GM12878 (cell line): ENCODE data around the gene ZC3H10. TPM values are rescaled to one million over a fixed set of nuclear protein-coding genes. Genes with fewer than 3 reads are reported as not detected.

Experiments
- ATAC-seq: fragments of 200-7000 bp; cut with Tn5 transposase; 3 replicates; pipeline ENCODE4 v1.9.1; 2020; ENCODE audit warnings: mild to moderate bottlenecking, moderate library complexity
- BruUV-seq: library from RNA; stranded (reverse); fragments of 400-500 nt; replicated peaks from 2 replicates; lab custom pipeline; 2021; lab: Mats Ljungman, UMichigan
- CTCF ChIA-PET: fragments of 300-600 bp; sonication (Branson Sonifier 250); formaldehyde crosslinking; extraction: SDS; loops from one replicate; lab custom pipeline; 2021; ENCODE audit warnings: inconsistent platforms; lab: Yijun Ruan, JAX
- POLR2A ChIA-PET: fragments of 350-600 bp; formaldehyde crosslinking; extraction: SDS; loops from one replicate; lab custom pipeline; 2021; ENCODE audit warnings: inconsistent platforms; lab: Charles Lee
- RAD21 ChIA-PET: fragments of 300-600 bp; sonication (Branson Sonifier 250); formaldehyde crosslinking; loops from one replicate; lab custom pipeline; 2023; ENCODE audit warnings: antibody characterized with exemption; ENCODE audit not compliant: unreplicated experiment; lab: Charles Lee
- SMC1A ChIA-PET: fragments of 300-600 bp; sonication (Branson Sonifier 250); formaldehyde crosslinking; loops from one replicate; lab custom pipeline; 2023; ENCODE audit not compliant: unreplicated experiment, uncharacterized antibody; lab: Charles Lee
- DNase-seq: peaks from one replicate; pipeline ENCODE4 v3.0.0-alpha.2; 2011; ENCODE audit warnings: low read depth, low spot score
- FAIRE-seq: peaks from 3 replicates; lab custom pipeline; 2011; peaks lifted over from hg19 to GRCh38; lab: Jason Lieb, UNC
- H2AFZ ChIP-seq: 2 replicates; pipeline ENCODE4 v1.6.0; 2011; ENCODE audit warnings: low read depth, low read length, control low read depth; ENCODE audit not compliant: control insufficient read depth
- H3K27ac ChIP-seq: 2 replicates; pipeline ENCODE4 v1.5.1; 2011; ENCODE audit warnings: control low read depth; ENCODE audit not compliant: control insufficient read depth, insufficient read depth
- H3K27me3 ChIP-seq, 2 experiments: replicated peaks in 1 of 2; 2 replicates each; pipeline versions ENCODE4 v1.6.0 to v1.6.1; 2011; ENCODE audit warnings: low read length in 1 of 2; ENCODE audit not compliant: control insufficient read depth in 2 of 2, insufficient read depth in 2 of 2
- H3K36me3 ChIP-seq, 2 experiments: 2 replicates each; pipeline ENCODE4 v1.5.1; 2011; ENCODE audit warnings: low read length in 1 of 2; ENCODE audit not compliant: control insufficient read depth in 2 of 2, insufficient read depth in 2 of 2
- H3K4me1 ChIP-seq: 2 replicates; pipeline ENCODE4 v1.6.1; 2011; ENCODE audit warnings: mild to moderate bottlenecking, low read length, moderate library complexity, mixed read lengths; ENCODE audit not compliant: control insufficient read depth, insufficient read depth
- H3K4me2 ChIP-seq: 2 replicates; pipeline ENCODE4 v1.6.0; 2011; ENCODE audit warnings: control low read depth; ENCODE audit not compliant: control insufficient read depth, insufficient read depth
- H3K4me3 ChIP-seq: fragments of 200-600 bp; sonication (generic); 2 replicates; pipeline ENCODE4 v1.5.1; 2016
- H3K79me2 ChIP-seq: 2 replicates; pipeline ENCODE4 v1.6.0; 2011; ENCODE audit warnings: low read length; ENCODE audit not compliant: control insufficient read depth, insufficient read depth
- H3K9ac ChIP-seq: 2 replicates; pipeline ENCODE4 v1.8.0; 2011; ENCODE audit warnings: low read length, control low read depth, mixed read lengths; ENCODE audit not compliant: control insufficient read depth, insufficient read depth
- H3K9me3 ChIP-seq: replicated peaks from 3 replicates; pipeline ENCODE4 v1.5.1; 2011; ENCODE audit warnings: mild to moderate bottlenecking, low read length; ENCODE audit not compliant: control insufficient read depth, insufficient read depth
- H4K20me1 ChIP-seq: 2 replicates; pipeline ENCODE4 v1.6.0; 2011; ENCODE audit not compliant: control insufficient read depth, insufficient read depth
- BACH1 ChIP-seq: fragments of 450-650 bp; IDR thresholded peaks from 2 replicates; pipeline ENCODE4 v1.6.1; 2017; ENCODE audit warnings: mild to moderate bottlenecking, borderline replicate concordance
- KAT2A ChIP-seq: conservative IDR thresholded peaks from 2 replicates; pipeline ENCODE4 v1.6.1; 2011; ENCODE audit warnings: low read depth, low read length; ENCODE audit not compliant: control insufficient read depth
- MAX ChIP-seq: IDR thresholded peaks from 2 replicates; pipeline ENCODE4 v1.6.1; 2012; ENCODE audit warnings: low read depth, low read length, improper control_type of control experiment
- MYB ChIP-seq: fragments of 150-350 bp; IDR thresholded peaks from 2 replicates; pipeline ENCODE4 v1.6.1; 2014; ENCODE audit warnings: mild to moderate bottlenecking, low read depth, low read length, borderline replicate concordance
- NFYA ChIP-seq: IDR thresholded peaks from 2 replicates; pipeline ENCODE4 v1.6.1; 2011; ENCODE audit warnings: low read depth, mild to moderate bottlenecking, low read length, improper control_type of control experiment, borderline replicate concordance
- NFYB ChIP-seq: IDR thresholded peaks from 2 replicates; pipeline ENCODE4 v1.6.1; 2011; ENCODE audit warnings: low read depth, mild to moderate bottlenecking, low read length, improper control_type of control experiment, moderate library complexity; ENCODE audit not compliant: insufficient read depth
- PAX8 ChIP-seq: fragments of 450-650 bp; IDR thresholded peaks from 2 replicates; pipeline ENCODE4 v1.6.1; 2017; ENCODE audit warnings: mild to moderate bottlenecking, moderate library complexity
- POLR2AphosphoS2 ChIP-seq: IDR thresholded peaks from 2 replicates; pipeline ENCODE4 v1.6.1; 2011; ENCODE audit warnings: low read depth, mild to moderate bottlenecking, low read length, improper control_type of control experiment, moderate library complexity
- RAD51 ChIP-seq: fragments of 450-650 bp; IDR thresholded peaks from 2 replicates; pipeline ENCODE4 v1.6.1; 2016; ENCODE audit warnings: moderate library complexity, mild to moderate bottlenecking, inconsistent platforms
- SPI1 ChIP-seq: IDR thresholded peaks from 2 replicates; pipeline ENCODE4 v1.6.1; 2011; ENCODE audit warnings: low read depth, mild to moderate bottlenecking, low read length, moderate library complexity, borderline replicate concordance; ENCODE audit not compliant: insufficient read depth
- SREBF1 ChIP-seq: IDR thresholded peaks from 2 replicates; pipeline ENCODE4 v1.6.1; 2012; ENCODE audit warnings: mild to moderate bottlenecking, low read length
- STAT1 ChIP-seq: fragments of 450-650 bp; conservative IDR thresholded peaks from 2 replicates; pipeline ENCODE4 v1.6.1; 2014; ENCODE audit warnings: antibody characterized with exemption, mild to moderate bottlenecking
- ZNF217 ChIP-seq: fragments of 450-650 bp; IDR thresholded peaks from 2 replicates; pipeline ENCODE4 v1.6.1; 2017; ENCODE audit warnings: antibody characterized with exemption, mild to moderate bottlenecking
- ZNF274 ChIP-seq: IDR thresholded peaks from one replicate; pipeline ENCODE4 v1.8.0; 2011; ENCODE audit not compliant: insufficient read length, insufficient read depth
- WGBS: methylation state at CpG from one replicate; pipeline ENCODE4 v1.1.6; 2016; ENCODE audit warnings: low lambda C conversion rate; ENCODE audit not compliant: insufficient replicate concordance, insufficient coverage; ENCODE audit errors: missing lambda C conversion rate; 5-methylcytosine and 5-hydroxymethylcytosine counted together
- in situ Hi-C: fragments of 300-500 bp; cut with MboI; formaldehyde crosslinking; loops from 9 replicates; pipeline ENCODE4 v1.14.3; 2018; ENCODE audit warnings: mixed read lengths
- intact Hi-C: fragments of 100-400 bp; cut with micrococcal nuclease; formaldehyde crosslinking; loops from one replicate; pipeline ENCODE4 v1.14.2; 2022; ENCODE audit not compliant: unreplicated experiment
- polyA plus RNA-seq, 11 experiments: library from polyadenylated mRNA; depleted of rRNA in 4 of 11; unstranded in 6 of 11; stranded (reverse) in 5 of 11; fragments of >200 nt; fragmentation: Nextera tagmentation in 4 of 11; fragmentation: Illumina TruSeq in 1 of 11; extraction: Ambion mirVana in 4 of 11; extraction: Trizol in 1 of 11; gene quantifications; 1 replicate in 1 of 11; 2 replicates in 10 of 11; pipeline versions ENCODE4 v1.2.1 to v1.2.3, GENCODE V29; 2011 to 2016; ENCODE audit warnings: inconsistent platforms in 2 of 11, missing spikeins in 2 of 11, low read depth in 1 of 11
- total RNA-seq, 4 experiments: library from RNA; depleted of rRNA in 3 of 4; stranded (reverse); fragments of >200 nt in 3 of 4; fragmentation: Illumina TruSeq in 1 of 4; extraction: Trizol in 1 of 4; gene quantifications; 2 replicates each; pipeline versions ENCODE4 v1.2.1 to v1.2.3, GENCODE V29; 2013 to 2021

ZC3H10 gene
- total and polyA plus RNA-seq, 10 of the 15 experiments (the other 5 are each of a cell fraction or from before 2014, with no cell fraction given): 0.56 to 6.4 (median 3.7) TPM

DNA sequence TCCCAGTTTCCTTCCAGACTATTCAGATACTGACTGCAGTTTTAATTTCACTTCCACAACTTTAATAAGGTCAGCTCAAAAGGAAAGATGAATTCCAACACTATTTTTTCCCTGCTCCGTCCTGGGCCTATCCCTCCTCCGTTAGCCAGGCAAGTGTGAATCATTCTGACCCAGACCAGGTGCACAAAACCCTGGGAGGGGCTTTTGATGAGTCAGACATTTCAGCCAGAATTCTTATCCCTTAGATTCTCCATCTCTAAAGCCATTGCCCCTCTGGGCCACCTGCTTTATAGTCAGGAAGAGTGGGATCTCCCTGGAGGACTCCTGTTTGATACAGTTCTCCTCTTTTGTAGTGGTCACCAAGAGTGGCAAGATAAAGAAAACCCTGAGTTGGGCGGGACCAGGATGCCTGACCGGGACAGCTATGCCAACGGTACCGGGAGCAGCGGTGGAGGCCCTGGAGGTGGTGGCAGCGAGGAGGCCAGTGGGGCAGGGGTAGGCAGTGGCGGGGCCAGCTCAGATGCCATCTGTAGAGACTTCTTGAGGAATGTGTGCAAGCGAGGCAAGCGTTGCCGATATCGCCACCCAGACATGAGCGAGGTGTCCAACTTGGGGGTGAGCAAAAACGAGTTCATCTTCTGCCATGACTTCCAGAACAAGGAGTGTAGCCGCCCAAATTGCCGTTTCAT is 2.2 kb downstream of the ZC3H10 start:
- ChIA-PET RAD21 (interaction anchor here (0.7 to 3.9 kb wide), 11 partner anchors 8 to 382 kb away, joined by 3 to 57 read pairs (median 5); partner anchors contain the start of genes ESYT1, MYL6B, PA2G4 and RNF41), POLR2A (interaction anchor here (0.5 to 5.5 kb wide), 8 partner anchors 7 to 102 kb away, joined by 3 to 95 read pairs (median 22); partner anchors contain the start of genes ESYT1, PA2G4, RNF41 and SMARCC2), SMC1A (interaction anchor here (0.6 to 4.5 kb wide), 11 partner anchors 8 to 1134 kb away, joined by 3 to 50 read pairs (median 6); partner anchors contain the start of genes ESYT1, PA2G4, RNF41 and SMARCC2), CTCF (interaction anchor here (0.7 to 4.5 kb wide), 22 partner anchors 7 to 449 kb away, joined by 3 to 121 read pairs (median 6); partner anchors contain the start of genes ANKRD52, ESYT1, MYL6 and MYL6B)
- TF ChIP-seq NFYA (no peak), POLR2AphosphoS2 (no peak), STAT1 (no peak), SREBF1 (no peak), KAT2A (no peak), MAX (no peak), ZNF217 (no peak), RAD51 (no peak), MYB (no peak), ZNF274 (no peak), PAX8 (no peak), BACH1 (no peak), NFYB (no peak), SPI1 (no peak)
- no peak for FAIRE-seq
- DNase-seq: no peak
- no peak overlapping the region for H3K27ac ChIP-seq
- no peak overlapping the region for H3K9ac ChIP-seq
- no TSS peak for BruUV-seq
- H3K9me3 ChIP-seq: no peaks in the 10 kb centered on the region
- H4K20me1 ChIP-seq: no peaks in the 10 kb centered on the region
- no peaks in the 10 kb centered on the region for H3K27me3 ChIP-seq
- intact Hi-C loops: loop anchor here (10.0 kb wide), 1 partner anchor 524 kb away; the partner anchor contains the start of gene ATP5F1B
- H3K4me1 ChIP-seq: peaks cover 14% of the 10 kb centered on the region
- H3K4me2 ChIP-seq: no peak overlapping the region; the same call in 1 of the 2 replicates
- no peak overlapping the region for H3K4me3 ChIP-seq
- H2AFZ ChIP-seq: no peak overlapping the region
- in situ Hi-C loops: loop anchor here (5.0 kb wide), 1 partner anchor 342 kb away; no protein-coding TSS in a partner anchor
- no peak for ATAC-seq
- H3K36me3 ChIP-seq: 0 out of 4 replicates have a peak, but pooled peaks cover 0 to under 1% of the 10 kb centered on the region in 2 experiments
- WGBS: 94% methylated on average over 17 of the region's 17 CpGs
- peaks cover 28% of the 10 kb centered on the region for H3K79me2 ChIP-seq
